Measurements from ENCODE around the gene C3orf49.

DNA sequence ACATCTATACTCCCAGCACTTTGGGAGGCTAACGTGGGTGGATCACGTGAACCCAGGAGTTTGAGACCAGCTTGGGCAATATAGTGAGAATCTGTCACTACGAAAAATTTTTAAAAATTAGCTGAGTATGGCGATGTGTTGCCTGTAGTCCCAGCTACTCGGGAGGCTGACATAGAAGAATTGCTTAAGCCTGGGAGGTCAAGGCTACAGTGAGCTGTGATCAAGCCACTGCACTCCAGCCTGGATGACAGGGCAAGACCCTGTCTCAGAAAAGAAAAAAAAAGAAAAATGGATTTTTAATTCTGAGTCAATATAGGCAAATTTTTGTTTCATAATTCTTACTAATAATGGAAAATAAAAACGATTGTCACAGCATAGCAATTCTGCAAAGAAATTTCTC is 13.3 kb downstream of the C3orf49 start:
- TF ChIP-seq, protein P1, sequence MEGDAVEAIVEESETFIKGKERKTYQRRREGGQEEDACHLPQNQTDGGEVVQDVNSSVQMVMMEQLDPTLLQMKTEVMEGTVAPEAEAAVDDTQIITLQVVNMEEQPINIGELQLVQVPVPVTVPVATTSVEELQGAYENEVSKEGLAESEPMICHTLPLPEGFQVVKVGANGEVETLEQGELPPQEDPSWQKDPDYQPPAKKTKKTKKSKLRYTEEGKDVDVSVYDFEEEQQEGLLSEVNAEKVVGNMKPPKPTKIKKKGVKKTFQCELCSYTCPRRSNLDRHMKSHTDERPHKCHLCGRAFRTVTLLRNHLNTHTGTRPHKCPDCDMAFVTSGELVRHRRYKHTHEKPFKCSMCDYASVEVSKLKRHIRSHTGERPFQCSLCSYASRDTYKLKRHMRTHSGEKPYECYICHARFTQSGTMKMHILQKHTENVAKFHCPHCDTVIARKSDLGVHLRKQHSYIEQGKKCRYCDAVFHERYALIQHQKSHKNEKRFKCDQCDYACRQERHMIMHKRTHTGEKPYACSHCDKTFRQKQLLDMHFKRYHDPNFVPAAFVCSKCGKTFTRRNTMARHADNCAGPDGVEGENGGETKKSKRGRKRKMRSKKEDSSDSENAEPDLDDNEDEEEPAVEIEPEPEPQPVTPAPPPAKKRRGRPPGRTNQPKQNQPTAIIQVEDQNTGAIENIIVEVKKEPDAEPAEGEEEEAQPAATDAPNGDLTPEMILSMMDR (conservative IDR thresholded peaks at IDR 0.05; ENCODE audit: low read length) = no peak
- TF ChIP-seq EZH2phosphoT487 (IDR thresholded peaks at IDR 0.05; ENCODE audit: borderline replicate concordance, low read depth, low read length) = no peak
